Suppressor macrophage (primary cell): ENCODE results near the gene SLC6A8.
A peak's percentile ranks its signal among the peaks of the same experiment; 100 is the strongest.

Source experiments
- DNase-seq, 4 experiments: peaks; one replicate each; pipeline ENCODE4 v3.0.0-alpha.2; 2020 to 2022
- total RNA-seq, 17 experiments: gene quantifications; one replicate each; lab custom pipeline; 2026; ENCODE audit warnings: mixed read lengths in 6 of 17, inconsistent platforms in 3 of 17; lab: John Stamatoyannopoulos, UW

Gene SLC6A8
- total RNA-seq = 5.3 to 12.8 (median 8.7) reads per million in 17 experiments

- peak; percentile 43 to 78 (median 65) for DNase-seq
Measured at GRCh38 chrX:153687121-153688039, at the start of gene SLC6A8. TSS of gene SLC6A8 (plus strand) at chrX:153687926. CDS start at chrX:153688575, 649 bp downstream.

- no peak for DNase-seq
Measured at GRCh38 chrX:153638041-153638371, 49.7 kb upstream of the SLC6A8 start.

GRCh38 chrX:153638436-153639176 lies 49.1 kb upstream of the SLC6A8 start:
- no peak for DNase-seq

GRCh38 chrX:153639177-153640044 lies 48.3 kb upstream of the SLC6A8 start:
- no peak for DNase-seq

GRCh38 chrX:153640045-153640686 lies 47.6 kb upstream of the SLC6A8 start:
- no peak for DNase-seq

- DNase-seq = no peak
Measured at GRCh38 chrX:153640736-153641575, 46.8 kb upstream of the SLC6A8 start.

- no peak for DNase-seq
Measured at GRCh38 chrX:153641627-153642026, 46.1 kb upstream of the SLC6A8 start.

GRCh38 chrX:153642051-153642654 lies 45.6 kb upstream of the SLC6A8 start:
- DNase-seq = peak in 1 of 4 experiments; percentile 28

GRCh38 chrX:153642655-153643430 lies 44.9 kb upstream of the SLC6A8 start:
- no peak for DNase-seq

GRCh38 chrX:153643431-153644351 lies 44.0 kb upstream of the SLC6A8 start:
- DNase-seq = peak in 2 of 4 experiments; percentile 56 to 64

- DNase-seq = no peak
Measured at GRCh38 chrX:153644356-153645125, 43.2 kb upstream of the SLC6A8 start.

GRCh38 chrX:153645151-153645550 lies 42.6 kb upstream of the SLC6A8 start:
- DNase-seq = no peak

GRCh38 chrX:153645921-153646488 lies 41.7 kb upstream of the SLC6A8 start:
- no peak for DNase-seq

- peak; percentile 5 to 50 (median 29) for DNase-seq
Measured at GRCh38 chrX:153646620-153647373, 40.9 kb upstream of the SLC6A8 start, which contains the start of gene DUSP9. TSS of gene DUSP9 (plus strand) at chrX:153647203. CDS start at chrX:153647954, 751 bp downstream.

- no peak for DNase-seq
Measured at GRCh38 chrX:153647461-153648357, 40.0 kb upstream of the SLC6A8 start.
